GM21723 (cell line): Measurements from ENCODE around the gene SLC9C1.

ENCODE experiments used
- ATAC-seq: cut with Tn5 transposase; IDR thresholded peaks from one replicate; pipeline ENCODE4 v1.9.1; 2021; ENCODE audit warnings: mild to moderate bottlenecking, moderate library complexity; ENCODE audit not compliant: unreplicated experiment

Gene SLC9C1

DNA sequence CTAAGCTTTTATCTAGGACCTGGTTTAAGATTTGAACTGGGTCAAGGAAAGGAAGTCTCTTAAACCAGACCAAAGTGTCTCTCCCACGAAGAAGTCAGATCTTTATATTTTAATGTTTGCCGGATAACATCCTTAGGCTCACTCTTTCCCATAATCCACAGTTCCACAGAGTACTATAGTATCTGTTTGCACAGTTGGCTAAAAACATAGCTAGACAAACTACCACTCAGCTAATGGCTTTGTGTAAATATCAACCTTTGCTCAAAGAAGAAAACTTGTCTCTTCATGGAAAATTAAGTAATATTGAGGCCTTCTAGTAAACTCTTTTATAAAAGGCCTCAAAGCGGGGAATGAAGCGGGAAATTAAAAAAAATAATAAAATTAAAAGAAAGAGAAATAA lies 13.5 kb upstream of the SLC9C1 start:
- ATAC-seq: no peak

DNA sequence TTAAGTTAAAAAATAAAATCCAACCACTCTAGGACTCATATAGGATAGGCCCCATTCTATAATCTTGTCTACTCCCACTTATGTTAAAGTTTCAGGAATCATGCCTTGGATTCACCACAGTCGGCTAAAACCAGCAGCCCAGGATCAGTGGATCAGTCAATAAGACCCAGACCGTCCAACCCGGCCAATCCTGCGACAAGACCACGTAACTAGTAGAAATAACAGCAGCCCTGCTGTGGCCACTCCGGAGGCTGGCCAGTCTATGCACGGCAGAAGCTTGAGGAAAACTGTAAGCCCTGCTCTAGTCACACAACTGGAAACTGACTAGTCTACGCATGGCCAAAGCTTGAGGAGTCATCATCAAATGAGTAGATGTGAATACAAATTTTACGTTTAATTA lies 12.8 kb upstream of the SLC9C1 start:
- ATAC-seq: no peak

DNA sequence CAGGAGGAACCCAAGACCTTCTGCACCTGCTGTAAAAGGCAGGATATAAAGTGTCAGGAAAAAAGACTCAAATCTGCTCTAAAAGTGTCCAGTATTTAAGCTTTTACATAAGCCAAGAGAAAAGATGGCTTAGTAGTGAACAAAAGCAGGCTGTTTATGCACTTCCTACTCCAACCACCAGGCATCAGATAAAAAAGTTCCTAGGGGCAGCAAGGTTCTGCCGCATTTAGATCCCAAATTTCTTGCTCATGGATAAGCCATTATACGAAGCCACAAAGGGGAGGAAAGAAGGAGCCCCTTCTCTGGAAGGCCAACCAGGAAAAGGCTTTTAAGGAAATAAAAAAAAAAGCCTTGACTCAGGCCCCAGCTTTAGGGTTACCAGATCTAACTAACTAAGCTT lies 10.6 kb upstream of the SLC9C1 start:
- no peak for ATAC-seq

DNA sequence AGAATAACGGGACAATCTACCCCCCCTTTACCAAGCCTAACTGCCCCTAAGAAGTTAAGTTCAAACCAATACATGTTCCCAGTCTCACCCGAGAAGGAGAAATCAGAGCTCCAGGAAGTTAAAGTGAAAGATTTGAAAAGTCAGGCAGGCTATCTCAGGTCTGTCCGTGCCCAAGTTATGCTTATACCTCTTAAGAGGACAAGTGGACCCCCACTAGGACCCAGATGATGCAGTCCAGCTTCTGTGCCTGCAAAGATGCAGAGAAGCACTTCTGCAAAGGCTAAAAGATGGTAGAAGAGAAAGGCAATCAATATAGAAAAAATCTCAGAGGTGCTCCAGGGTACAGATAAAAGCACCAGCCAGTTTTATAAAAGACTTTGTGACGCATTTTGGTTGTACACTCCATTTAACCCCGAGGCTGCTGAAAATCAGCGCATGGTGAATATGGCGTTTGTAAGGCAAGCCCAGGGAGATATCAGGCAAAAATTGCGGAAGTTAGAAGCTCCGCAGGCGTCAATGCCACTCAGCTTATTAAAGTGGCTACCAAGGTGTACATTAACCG lies 9.8 kb upstream of the SLC9C1 start:
- peak; percentile 61 for ATAC-seq

DNA sequence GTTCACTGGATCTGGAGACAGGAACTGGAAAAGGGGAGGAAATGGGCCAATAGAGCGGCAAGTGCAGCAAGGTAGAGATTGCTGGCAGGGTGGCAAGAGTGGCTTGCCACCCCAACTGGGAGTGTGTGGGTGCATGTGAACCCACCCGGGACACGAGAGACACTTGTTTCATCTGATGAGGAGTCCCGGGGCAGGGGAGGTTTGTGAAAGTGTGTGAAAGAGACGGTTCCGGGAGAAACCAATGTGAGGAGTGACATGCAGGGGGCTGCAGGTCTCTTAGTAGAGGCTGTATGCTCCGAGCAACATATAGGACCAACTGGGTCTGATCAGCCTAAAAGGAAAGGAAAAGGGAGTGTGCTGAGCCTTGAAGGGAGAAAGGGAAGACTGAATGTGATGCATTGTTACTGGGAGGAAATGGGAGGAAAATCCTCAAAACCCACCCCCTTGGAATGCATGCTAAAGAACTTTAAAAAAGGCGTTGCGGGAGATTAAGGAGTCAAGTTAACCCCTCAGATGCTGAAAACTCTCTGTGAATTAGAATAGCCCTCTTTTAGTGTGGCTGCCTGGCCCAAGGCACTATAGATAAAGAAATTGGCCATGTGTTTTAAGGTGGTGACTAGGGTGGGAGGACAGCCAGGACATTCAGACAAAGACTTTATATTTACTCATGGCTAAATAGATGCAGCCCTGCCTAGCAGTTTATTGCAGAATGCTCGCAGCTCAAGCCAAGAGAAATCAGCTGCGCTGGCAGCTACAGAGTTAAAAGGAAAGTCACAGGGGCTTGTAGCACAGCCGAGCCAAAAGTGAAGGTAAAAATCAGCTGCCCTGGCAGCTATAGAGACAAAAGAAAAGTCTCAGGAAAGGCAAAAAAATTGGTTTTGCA lies 9.1 kb upstream of the SLC9C1 start:
- peak; percentile 58 for ATAC-seq

DNA sequence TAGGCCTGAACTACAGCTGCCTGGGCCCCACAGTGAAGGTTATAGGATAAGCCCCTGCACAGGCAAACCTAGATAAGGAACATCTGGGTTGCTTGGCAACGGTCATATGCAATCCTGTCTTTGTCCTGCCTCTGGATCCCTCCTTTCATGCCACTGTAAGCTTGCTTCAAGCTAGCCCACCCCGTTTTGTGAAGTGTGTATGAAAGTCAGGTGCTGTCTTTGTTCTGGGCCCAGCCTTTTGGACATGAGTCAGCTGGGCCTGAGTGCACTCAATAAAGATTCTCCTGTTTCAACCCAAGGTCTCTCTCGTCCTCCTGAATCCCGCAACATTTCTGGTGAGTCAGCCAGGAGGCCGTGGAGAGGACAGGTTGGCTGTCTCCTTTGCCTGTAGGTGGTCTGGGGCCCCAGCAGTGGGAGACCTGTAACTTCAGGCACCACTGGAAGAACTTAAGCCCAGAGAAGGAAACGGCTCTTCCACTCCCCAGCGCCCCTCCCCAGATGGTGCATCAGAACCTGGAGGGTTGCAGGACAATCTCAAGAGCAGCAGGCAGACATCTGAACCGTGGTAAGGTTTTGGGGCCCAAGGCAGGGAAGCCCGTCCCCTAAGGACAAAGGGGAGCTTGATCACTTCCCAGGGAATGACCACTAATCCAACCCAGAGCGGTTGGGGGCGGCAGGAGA lies 8.3 kb upstream of the SLC9C1 start:
- no peak for ATAC-seq

DNA sequence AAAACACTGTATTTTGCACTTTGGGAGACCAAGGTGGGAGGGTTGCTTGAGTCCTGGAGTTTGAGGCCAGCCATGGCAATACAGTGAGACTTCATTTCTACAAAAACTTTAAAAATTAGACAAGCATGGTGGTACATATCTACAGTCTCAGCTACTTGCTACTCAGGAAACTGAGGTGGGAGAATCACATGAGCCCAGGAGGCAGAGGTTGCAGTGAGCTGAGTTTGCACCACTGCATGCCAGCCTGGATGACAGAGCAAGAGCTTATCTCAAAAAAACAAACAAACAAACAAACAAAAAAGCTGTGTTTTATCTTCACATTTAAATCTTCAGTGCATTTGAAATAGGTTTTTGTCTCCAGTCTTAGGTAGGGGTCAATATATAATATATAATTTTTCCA lies 4.8 kb upstream of the SLC9C1 start:
- no peak for ATAC-seq

DNA sequence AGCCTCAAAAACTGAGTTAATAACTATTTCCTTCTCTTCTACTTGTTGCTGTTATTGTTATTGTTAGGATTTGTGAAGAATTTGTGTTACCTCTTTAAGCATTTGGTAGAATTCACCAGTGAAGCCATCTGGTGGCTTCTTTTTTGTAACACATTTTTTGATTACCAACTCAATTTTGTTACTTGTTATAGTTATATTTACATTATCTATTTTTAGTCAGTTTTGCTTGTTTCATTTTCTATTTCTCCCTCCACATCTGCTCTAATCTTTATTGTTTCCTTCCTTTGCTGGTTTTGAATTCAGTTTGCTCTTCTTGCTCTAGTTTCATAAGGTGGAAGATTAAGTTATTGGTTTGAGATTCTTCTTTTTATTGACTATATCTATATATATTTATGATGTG lies 3.7 kb upstream of the SLC9C1 start:
- ATAC-seq: no peak

DNA sequence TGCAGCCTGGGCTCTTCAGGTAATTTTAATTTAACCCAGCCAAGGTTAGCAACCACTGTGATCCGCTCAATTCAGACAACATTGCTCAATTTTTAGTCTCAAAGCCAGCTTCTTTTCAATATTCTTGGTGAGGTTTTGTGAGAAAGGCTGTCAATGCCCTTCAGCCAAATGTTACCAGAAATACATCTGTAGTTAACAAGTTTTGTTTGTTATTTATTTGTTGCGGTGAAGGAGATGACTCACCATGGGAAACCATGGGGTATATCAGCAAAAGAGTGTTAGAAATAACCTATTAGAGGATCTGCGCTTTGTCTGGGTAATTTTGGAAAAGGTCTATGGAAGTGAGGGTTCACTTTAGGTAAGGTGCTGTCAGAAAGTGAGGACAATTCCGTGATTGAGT lies 5.0 kb downstream of the SLC9C1 start:
- no peak for ATAC-seq

DNA sequence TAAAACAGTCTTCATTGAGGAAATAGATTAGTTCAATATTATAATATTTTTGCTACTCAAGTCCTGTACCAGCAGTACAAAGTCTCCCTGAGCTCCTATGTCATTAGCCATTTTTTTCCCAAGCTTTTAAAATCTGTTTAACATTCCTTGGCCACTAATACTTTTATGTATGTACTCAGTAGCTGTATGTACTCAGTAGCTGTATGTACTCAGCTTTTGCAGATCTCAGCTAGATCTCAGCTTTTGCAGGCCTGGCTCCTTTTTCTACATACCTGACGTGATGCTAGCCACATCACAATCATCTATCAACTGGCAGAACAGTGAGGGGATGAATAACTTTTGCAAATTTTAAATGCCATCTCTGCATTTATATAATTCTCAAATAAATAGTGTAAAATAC lies 13.8 kb downstream of the SLC9C1 start:
- no peak for ATAC-seq

DNA sequence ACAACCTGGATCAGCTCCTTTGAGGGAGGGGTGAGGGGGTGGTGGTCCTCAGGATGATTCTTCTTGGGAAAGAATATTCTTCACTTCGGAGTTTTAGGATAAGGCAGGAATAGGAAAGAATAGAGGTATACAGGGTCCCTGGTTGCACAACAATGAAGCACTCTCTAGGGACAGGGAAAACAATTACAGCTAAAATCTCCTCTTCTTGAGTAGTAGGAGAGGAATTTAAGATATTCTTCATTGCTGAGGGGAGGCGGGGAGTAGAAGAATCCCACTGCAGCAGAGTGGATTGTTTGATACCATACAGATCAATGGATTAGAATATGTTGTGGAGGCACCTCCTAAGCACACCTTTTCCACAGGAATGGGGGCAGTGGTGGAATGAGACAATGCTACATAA lies 20.5 kb downstream of the SLC9C1 start:
- ATAC-seq: no peak

DNA sequence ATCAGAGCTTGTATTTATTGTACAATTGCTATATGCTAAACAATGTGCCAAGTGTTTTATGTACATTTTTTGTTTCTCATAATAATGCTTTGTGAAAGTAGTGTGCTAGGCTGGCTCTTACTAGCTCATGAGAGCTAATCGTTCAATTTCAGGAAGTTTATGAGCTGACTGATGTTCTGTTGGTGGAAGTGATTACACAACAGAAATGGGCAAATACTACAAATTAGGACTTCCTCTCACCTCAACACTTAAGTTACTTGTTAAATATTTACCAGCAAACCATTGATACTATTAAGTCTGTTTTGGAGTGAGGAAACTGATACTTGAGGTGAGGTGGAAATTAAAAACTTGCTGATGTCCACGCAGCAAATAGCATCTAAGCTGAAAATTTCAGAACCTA lies 32.3 kb downstream of the SLC9C1 start:
- no peak for ATAC-seq

DNA sequence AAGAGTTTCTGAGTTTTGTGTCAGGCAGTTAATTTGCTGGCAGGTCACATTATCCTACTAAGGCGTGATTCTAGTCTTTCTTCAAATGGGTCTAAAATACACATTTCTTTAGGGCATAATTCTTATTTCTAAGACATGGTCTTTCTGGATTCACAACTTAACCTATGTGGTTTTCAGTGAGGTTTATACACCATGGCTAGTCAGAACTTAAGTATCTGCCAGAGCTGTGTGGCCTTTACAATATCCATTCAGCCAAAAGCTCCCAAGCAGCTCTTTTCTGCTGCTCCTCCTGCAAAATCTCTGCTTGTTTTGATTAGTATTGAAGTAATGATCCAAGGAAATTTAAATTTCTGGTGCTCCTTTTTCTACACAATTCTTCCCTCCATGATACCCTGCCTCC lies 33.5 kb downstream of the SLC9C1 start:
- ATAC-seq: no peak

DNA sequence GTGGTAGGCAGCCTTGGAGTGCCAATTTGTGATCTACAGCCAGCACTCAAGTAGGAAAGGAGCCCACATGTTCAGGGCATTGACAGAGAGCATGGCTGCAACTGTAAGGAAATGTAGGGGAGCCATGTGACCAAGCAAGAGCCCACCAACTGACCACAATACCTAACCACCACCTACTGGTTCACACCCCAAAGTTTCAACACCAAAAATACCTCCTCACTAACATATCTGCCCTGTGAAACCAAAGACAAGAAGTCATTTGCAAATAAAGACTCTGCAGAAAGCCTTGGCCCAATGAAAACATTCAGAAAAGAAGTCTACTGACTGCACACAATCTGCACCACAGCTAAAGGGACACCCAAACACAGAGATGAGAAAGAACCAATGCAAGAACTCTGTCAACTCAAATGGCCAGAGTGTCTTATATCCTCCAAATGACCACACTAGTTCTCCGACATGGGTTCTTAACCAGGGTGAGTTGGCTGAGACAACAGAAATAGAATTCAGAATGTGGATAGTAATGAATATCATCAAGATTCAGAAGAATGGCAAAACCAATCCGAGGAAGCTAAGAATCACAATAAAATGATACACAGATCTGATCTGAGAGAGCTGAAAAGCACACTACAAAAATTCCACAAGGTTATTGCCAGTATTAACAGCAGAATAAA lies 40.6 kb downstream of the SLC9C1 start:
- ATAC-seq: no peak

DNA sequence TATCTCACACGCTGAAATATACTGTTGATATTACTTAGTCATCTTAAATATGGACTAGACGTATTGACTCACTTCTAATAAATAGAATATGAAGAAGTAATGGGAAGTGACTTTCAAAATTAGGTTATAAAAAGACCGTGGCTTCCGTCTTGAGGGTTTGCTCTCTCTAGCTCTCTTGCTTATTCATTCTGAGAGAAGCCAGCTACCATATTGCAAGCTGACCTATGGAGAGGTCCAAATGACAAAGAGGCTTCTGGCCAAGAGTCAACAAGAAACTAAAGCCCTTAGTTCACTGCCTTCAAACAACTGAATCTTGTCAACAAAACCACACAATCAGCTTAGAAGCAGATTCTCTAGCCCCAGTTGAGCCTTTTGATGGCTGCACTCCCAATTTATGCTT lies 46.1 kb downstream of the SLC9C1 start:
- peak; percentile 75 for ATAC-seq

DNA sequence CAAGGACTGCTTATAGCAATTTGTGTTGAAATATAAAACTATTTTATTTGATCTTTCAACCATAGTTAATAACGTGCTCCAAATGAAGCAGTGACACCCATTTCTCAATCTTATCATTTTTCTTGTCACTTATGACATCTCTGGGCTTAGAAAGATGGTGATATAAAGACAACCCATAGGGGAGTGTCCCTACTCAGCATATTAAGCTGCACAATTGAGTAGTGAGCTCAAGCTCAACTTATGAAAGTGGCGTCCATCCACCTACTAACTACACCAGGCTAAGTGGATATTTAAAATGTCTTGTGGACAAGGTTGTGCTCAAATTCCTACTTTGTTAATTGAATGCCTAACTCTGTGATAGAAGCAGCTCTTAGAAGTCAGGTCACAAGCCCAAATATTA lies 46.7 kb downstream of the SLC9C1 start:
- ATAC-seq: peak; percentile 13

DNA sequence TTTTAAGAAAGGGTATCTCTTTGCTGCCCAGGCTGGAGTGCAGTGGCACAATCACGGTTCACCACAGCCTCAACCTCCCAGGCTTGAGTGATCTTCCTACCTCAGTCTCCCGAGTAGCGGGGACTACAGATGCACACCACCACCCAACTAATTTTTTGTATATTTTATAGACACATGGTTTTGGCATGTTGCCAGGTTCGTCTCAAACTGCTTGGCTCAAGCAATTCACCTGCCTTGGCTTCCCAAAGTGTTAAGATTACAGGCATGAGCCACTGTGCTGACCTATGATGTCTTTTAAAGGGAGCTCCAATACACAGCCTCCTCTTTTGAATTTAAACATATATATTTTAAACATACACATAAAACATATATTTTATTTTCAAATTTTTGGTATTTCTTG lies 60.9 kb downstream of the SLC9C1 start:
- no peak for ATAC-seq

DNA sequence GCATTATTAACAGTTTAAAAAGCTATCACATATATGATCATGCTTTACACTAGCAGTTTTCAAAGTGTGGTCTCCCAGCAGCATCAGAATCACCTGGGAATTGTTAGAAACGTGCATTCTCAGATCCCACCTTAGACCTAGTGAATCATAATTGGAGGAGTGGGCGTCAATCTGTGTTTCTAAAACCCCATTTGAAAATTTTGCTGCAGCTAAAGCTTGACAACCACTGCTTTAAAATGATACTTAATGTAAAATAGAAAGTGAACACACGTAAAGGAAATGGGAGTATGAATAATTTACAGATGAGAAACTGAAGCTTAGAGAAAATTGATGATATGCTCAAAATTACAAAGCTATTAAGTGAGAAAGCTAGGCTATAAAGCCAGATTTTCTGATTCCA lies 62.3 kb downstream of the SLC9C1 start:
- no peak for ATAC-seq

DNA sequence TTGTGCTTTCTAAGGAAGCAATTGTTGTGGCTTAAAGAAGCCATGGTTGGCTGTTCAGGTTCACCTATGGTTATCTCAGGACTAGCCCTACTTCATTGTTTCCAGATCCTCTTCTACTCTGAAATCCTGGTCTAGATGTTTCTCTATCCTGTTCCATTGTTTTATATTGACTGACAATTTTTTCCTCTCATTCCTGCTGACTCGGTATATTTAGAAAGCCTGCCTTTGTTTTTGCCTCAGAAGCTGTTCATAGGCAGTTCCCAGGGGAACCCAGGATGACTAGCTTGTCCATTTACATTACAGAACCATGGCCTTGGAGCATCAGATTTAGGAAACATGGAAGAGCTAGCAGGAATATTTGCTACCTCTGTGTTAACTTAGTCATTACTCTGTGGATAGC lies 64.0 kb downstream of the SLC9C1 start:
- ATAC-seq: no peak

DNA sequence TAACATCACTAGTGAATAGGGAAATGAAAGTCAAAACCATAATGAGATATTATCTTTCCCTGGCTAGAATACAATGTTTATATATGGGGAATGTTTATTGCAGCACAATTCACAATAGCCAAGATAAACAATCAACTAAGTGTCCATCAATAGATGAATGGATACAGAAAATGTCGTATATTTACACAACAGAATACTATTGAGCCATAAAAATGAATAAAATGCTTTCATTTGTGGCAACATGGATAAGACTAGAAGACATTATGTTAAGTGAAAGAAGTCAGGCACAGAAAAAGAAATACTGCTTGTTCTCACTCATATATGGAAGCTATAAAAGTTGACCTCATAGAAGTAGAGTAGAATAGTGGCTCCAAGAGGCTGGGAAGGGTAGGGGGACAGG lies 65.2 kb downstream of the SLC9C1 start:
- ATAC-seq: no peak

DNA sequence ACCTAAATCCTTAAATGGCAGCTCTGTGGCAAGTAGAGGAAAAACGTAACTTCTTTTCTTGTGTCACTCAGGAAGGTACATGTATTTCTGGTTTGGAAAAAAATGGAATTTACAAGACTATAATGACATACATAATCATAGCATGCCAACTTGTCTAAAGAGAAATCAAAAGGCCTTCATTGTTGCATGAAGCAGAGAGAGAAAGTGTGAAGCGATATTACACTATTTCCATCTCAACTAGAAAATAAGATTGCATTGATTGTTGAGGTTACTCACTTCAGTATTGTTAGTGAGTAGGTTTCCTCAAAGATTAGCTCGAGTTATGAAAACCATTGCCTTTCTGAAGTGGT lies 93.7 kb downstream of the SLC9C1 start:
- no peak for ATAC-seq
